Loucy (cell line): ENCODE data around the gene REV1.

Experiments
- CTCF ChIP-seq: fragments of 200-600 bp; sonication (generic); conservative IDR thresholded peaks from 2 replicates; pipeline ENCODE4 v1.5.1; 2014; ENCODE audit warnings: mild to moderate bottlenecking, antibody characterized with exemption, low read length
- EZH2phosphoT487 ChIP-seq: fragments of 200-600 bp; IDR thresholded peaks from 2 replicates; pipeline ENCODE4 v1.6.1; 2018; ENCODE audit warnings: antibody characterized with exemption, mild to moderate bottlenecking, moderate library complexity, borderline replicate concordance

GRCh38 chr2:99410276-99410675 lies 79.5 kb downstream of the REV1 start:
- TF ChIP-seq CTCF (no peak), EZH2phosphoT487 (no peak)
